ENCODE results near the gene OR6K2. TPM values are rescaled to one million over a fixed set of nuclear protein-coding genes. Genes with fewer than 3 reads are reported as not detected.

OR6K2 gene
- total RNA-seq, 2 donors from 2014 or later = not detected

DNA sequence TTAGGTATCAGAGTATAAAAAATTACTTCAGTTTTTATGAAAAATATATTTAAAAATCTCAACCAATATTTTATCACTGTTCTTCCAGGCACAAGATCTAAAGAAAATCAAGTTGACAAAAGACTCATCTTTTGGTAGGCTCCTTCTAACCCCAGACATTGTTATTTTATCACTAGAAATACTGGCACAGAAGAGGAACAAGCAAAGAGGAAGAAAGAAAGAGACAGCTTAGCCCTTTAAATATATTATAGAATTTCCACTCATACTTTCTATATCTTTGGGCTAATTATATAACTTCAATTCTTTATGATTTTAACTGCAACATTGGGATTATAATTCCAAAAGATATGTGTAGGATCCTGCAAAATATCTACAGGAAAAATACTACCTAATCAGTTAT, 46.4 kb downstream of the OR6K2 start:
- TF ChIP-seq, protein P1, sequence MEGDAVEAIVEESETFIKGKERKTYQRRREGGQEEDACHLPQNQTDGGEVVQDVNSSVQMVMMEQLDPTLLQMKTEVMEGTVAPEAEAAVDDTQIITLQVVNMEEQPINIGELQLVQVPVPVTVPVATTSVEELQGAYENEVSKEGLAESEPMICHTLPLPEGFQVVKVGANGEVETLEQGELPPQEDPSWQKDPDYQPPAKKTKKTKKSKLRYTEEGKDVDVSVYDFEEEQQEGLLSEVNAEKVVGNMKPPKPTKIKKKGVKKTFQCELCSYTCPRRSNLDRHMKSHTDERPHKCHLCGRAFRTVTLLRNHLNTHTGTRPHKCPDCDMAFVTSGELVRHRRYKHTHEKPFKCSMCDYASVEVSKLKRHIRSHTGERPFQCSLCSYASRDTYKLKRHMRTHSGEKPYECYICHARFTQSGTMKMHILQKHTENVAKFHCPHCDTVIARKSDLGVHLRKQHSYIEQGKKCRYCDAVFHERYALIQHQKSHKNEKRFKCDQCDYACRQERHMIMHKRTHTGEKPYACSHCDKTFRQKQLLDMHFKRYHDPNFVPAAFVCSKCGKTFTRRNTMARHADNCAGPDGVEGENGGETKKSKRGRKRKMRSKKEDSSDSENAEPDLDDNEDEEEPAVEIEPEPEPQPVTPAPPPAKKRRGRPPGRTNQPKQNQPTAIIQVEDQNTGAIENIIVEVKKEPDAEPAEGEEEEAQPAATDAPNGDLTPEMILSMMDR (IDR thresholded peaks at IDR 0.05) = no peak
- TF ChIP-seq POLR2A (IDR thresholded peaks at IDR 0.05) (no peak), POLR2AphosphoS5 (IDR thresholded peaks at IDR 0.05) (no peak)
- Histone ChIP-seq H3K4me1 (replicated peaks) (no peaks in the 10 kb centered on the region), H3K27ac (no peak overlapping the region), H3K27me3 (replicated peaks; ENCODE audit: insufficient read depth) (no peaks in the 10 kb centered on the region), H3K9me3 (no peaks in the 10 kb centered on the region), H3K4me3 (no peak overlapping the region), H3K36me3 (no peaks in the 10 kb centered on the region)
- intact Hi-C loops (cut with DNase I) = no loop called here
- no peak for DNase-seq (ENCODE audit: low spot score)

DNA sequence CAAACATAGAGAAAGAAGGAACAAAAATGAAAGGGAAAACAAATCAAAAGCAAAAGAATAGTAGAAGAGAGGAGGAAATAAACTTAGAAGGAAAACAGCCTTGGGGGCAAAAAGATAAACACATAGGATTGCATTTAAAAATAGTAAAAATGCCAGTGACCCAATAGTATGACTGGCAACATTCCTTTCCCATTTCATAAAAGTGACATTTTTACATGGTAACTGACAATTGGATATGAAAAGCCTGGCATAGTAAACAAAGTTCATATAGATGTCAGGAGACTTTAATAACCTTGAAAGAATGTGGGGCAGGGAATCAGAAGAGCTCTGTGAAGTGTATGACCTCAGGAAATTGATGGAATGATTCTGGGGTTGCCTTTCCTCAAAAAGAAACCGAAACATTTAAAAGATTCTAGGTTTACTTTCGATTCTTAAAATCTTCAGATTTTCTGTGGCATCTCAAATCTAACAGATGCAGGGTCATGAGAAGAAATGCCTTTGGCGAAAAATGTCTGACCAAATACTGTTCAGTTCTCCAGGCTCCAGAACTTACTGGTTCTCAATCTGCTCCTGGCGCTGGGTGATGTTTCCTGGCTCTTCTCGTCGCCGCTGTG, 47.6 kb downstream of the OR6K2 start:
- 80% methylated on average over 7 of the region's 7 CpGs for WGBS
- Histone ChIP-seq H3K9me3 (no peaks in the 10 kb centered on the region), H3K27ac (no peak overlapping the region), H3K4me3 (no peak overlapping the region), H3K4me1 (replicated peaks) (no peaks in the 10 kb centered on the region), H3K27me3 (replicated peaks; ENCODE audit: insufficient read depth) (no peaks in the 10 kb centered on the region), H3K36me3 (no peaks in the 10 kb centered on the region)
- no peak for DNase-seq (ENCODE audit: low spot score)
- TF ChIP-seq, protein P1 (IDR thresholded peaks at IDR 0.05) = no peak
- TF ChIP-seq POLR2AphosphoS5 (IDR thresholded peaks at IDR 0.05) (no peak), POLR2A (IDR thresholded peaks at IDR 0.05) (no peak)
- intact Hi-C loops (cut with DNase I) = no loop called here

Other genes with a start within 250 kb of the OR6K2 start
- not detected for gene OR10K1, start 238.8 kb downstream of the OR6K2 start, total RNA-seq
- not detected for gene OR10R2, start 228.4 kb downstream of the OR6K2 start, total RNA-seq
- gene OR6Y1, start 146.2 kb downstream of the OR6K2 start, total RNA-seq = not detected
- gene OR6P1, start 130.1 kb downstream of the OR6K2 start, total RNA-seq = not detected
- not detected for gene OR10X1, start 120.8 kb downstream of the OR6K2 start, total RNA-seq
- gene OR10Z1, start 95.4 kb downstream of the OR6K2 start, total RNA-seq = not detected
- under 1 TPM in 1 of 2 donors, not detected in 1; 0.28 TPM for gene SPTA1, start 13.9 kb downstream of the OR6K2 start, total RNA-seq
- not detected for gene OR6K3, start 20.1 kb upstream of the OR6K2 start, total RNA-seq
- not detected for gene OR6K6, start 54.1 kb upstream of the OR6K2 start, total RNA-seq
- not detected for gene OR6N1, start 71.5 kb upstream of the OR6K2 start, total RNA-seq
- gene OR6N2, start 80.6 kb upstream of the OR6K2 start, total RNA-seq = not detected
- 10 to 100 TPM in 1 of 2 donors, under 1 TPM in 1; 0.36 to 11.4 TPM for gene MNDA, start 130.7 kb upstream of the OR6K2 start, total RNA-seq
- under 1 TPM; 0.18 to 0.51 TPM for gene PYHIN1, start 230.9 kb upstream of the OR6K2 start, total RNA-seq

Data from prostate gland (tissue), 2 donors.